GM19023 (cell line): ENCODE measurements around the gene EVC2.

Source experiments
- ATAC-seq: cut with Tn5 transposase; IDR thresholded peaks from one replicate; pipeline ENCODE4 v1.9.1; 2021; ENCODE audit warnings: mild to moderate bottlenecking, moderate library complexity; ENCODE audit not compliant: unreplicated experiment

Gene EVC2

DNA sequence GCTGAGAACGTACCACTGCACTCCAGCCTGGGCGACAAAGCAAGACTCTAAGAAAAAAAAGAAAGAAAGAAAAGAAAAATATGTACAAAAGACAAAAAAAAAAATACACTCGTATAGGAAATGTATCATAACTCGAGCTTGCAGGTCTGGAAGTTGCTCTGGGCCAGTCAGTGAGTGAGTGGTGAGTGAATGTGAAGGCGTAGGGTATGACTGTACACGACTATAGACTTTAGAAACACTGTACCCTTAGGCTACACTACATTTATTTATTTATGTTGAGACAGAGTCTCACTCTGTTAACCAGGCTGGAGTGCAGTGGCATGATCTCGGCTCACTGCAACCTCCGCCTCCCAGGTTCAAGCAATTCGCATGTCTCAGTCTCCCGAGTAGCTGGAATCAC lies 29.4 kb downstream of the EVC2 start:
- ATAC-seq = no peak

GRCh38 chr4:5676763-5677162 lies 31.6 kb downstream of the EVC2 start:
- ATAC-seq = no peak

GRCh38 chr4:5666741-5667140 lies 41.6 kb downstream of the EVC2 start:
- ATAC-seq = no peak

DNA sequence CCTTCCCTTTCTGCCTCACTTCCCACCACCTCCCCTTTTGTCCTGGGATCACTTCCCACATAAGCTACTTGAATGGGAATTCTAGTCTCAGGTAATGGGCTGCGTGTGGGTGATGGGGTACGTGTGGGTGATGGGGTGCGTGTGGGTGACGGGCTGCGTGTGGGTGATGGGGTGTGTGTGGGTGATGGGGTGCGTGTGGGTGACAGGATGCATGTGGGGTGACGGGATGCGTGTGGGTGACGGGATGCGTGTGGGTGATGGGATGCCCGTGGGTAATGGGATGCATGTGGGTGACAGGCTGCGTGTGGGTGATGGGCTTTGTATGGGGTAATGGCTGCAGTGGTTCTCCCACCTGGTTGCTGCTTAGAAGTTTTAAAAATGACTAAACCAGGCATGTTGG lies 43.6 kb downstream of the EVC2 start:
- no peak for ATAC-seq

DNA sequence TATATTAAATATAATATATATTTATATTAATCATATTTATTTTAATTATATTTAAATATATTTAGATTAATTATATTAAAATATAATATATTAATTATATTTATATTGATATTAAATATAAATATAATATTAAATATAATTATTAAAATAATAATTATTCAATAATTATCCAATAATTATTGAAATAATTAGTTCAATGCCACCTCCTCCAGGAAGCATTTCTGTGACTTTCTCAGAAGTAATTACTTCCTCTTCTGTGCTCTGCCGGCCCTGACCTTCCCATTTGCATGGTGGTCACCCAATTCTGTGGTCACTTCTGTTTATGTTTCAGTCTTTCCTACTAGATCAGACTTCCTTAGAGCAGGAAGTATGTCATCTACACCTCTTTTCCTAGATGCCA lies 45.8 kb downstream of the EVC2 start:
- no peak for ATAC-seq

- no peak for ATAC-seq
Observed at GRCh38 chr4:5661237-5661636, 47.1 kb downstream of the EVC2 start.

DNA sequence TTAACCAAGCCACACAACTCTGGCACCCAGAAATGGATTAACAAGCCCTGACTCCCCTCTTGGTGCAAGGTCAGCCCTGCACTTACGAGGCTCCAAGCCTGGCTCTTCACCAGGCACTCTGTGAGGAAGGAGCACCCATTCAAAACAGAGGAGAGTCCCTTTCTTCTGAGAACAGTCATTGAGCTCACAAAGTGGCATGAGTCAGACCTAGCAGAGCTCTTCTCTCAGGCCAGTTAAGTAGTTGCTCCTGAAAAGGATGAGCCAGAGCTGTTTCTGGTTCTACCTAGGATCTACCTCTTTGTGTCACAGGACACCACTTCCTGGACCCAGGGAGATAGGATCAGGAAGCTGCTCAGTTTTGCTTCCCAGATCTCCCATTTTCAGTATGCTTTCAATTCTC lies 48.2 kb downstream of the EVC2 start:
- ATAC-seq = no peak

DNA sequence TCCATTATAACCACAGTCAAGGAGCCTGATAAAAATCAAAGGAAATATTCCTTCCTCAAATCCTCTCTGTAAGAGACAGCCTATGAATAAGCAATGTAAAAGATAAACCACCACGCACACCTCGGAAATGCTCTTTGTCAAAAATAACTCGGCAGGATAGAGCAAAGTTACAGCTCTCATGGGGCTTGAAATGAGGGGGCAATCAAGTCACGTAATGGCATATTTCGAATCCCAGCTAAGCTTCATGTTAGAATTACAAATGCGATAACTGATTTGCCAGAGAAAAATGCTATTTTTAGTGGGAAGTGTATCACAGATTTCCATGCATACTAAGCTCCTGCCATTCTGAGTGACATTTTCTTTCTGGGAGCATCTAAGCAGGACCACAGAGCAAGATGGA lies 49.4 kb downstream of the EVC2 start:
- ATAC-seq = no peak

- ATAC-seq = no peak
Observed at GRCh38 chr4:5656415-5656814, 51.9 kb downstream of the EVC2 start.

GRCh38 chr4:5654791-5655190 lies 53.6 kb downstream of the EVC2 start:
- no peak for ATAC-seq

DNA sequence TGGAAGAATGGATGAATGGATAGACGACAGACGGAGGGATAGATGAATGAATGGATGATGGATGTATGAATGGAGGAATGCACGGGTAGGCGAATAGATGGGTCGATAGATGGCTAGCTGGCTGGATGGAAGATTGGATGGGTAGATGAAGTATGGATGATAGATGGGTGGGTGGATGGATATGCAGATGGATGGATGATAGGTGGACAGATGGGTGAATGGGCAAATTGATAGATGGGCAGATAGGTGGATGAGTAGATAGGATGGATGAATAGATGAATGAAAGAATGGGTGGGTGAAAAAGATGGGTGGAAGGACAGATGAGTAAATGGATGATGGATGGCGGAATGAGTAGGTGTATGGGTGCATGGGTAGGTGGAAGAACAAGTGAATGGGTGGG lies 57.3 kb downstream of the EVC2 start:
- ATAC-seq = no peak

DNA sequence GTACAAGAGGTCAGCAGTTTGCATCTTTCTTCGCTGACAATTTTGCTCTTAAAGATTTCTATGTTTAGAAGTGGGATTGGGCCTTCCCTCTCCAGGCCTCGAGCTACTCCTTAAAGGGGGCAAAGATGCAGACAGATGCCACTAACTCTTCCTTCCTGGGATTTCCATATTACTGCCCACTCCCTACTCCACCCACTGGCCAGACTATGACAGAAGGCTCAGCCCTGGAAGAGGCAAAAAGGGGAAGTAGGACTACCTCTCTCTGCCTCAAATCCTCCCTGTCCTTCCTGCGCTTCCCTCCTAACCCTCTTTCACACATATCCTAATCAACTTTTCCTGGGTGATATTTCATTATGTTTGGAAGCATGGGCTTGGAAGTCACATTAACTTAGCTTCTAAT lies 58.3 kb downstream of the EVC2 start:
- ATAC-seq = no peak

DNA sequence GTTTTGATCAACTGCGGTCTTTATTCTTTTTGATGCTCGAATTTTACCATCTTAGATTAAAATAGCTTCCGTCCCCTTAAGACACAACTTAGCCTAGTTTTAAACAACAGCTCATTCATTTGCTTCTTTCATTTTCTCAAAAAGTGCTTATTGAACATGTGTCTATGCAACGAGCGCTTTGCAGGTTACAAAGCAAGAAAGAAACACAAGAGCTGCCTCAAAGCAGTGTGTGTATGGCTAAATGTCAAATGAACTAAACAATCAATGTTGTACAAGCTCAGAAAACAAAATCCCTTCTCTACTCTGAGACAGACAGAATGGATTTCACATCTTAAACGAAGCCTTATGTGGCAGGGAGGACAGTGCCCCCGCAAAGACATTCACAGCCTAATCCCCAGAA lies 61.0 kb downstream of the EVC2 start:
- ATAC-seq = no peak

DNA sequence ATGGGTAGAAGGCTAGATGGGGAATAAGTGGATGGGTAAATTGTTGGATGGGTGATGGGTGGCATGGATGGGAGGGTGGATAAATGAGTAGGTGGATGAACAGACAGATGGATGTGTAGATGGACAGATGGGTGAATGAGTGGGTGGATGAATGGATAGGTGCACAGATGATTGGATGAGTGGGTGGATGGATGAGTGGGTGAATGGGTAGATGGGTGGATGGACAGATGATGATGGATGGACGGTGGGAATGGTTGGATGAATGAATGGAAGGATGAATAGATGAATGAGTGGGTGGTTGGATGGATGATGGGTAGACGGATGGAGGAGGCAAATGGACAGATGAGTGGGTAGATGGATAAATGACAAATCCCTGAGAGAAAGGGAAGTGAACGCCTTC lies 68.3 kb downstream of the EVC2 start:
- ATAC-seq = no peak

DNA sequence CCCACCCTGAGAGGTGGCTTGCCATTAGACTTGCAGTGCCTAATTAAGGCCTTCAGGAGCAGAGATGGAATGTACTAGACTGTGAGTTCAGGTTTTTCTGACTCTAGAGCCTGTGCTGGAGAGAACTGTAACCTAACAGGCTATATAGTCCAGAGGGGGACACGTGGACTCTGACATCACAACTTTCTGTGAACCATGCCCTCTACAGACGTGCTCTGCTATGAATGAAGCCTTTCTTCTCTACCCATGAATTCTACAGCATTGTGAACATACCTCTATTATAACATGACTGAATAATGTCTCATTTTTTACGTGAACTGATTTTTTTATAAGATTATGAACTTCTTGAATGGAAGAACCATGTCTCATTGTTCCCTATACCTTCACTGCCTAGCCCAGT lies 68.8 kb downstream of the EVC2 start:
- no peak for ATAC-seq

DNA sequence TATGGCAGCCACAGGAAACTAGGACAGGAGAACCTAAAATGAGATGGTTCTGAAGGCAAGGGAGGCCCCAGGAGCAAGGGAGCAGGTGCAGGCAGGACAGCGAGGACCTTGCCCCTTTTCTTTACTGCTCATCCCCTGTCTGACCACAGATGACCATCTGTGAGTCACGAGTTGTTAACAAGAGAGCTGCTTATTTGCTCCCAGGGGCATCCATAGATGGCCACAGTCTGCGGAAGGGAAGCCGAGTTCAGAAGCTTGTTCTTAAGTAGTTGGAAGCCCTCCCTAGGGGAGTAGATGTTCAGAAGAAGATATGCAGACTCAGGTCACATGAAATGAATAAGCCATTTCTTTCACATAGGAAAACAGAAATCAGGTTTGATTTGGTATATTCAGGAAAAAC lies 69.4 kb downstream of the EVC2 start:
- ATAC-seq = no peak

DNA sequence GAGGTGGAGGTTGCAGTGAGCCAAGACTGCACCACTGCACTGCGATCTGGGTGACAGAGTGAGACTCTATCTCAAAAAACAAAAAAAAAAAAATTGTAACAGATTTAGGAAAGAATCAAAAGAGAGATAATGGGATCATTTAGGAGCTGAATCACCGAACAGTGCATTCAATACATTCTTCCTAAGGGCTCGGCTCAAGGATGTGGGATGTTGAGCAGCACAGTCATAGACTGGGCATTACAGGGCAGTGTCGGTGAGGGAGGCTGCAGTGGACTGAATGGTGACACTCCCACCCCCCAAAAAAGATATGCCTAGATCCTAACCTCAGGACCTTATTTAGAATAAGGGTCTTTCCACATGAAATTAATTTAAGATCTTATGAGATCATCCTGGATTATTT lies 70.0 kb downstream of the EVC2 start:
- ATAC-seq = no peak

- no peak for ATAC-seq
Observed at GRCh38 chr4:5636766-5637670, 71.3 kb downstream of the EVC2 start.

DNA sequence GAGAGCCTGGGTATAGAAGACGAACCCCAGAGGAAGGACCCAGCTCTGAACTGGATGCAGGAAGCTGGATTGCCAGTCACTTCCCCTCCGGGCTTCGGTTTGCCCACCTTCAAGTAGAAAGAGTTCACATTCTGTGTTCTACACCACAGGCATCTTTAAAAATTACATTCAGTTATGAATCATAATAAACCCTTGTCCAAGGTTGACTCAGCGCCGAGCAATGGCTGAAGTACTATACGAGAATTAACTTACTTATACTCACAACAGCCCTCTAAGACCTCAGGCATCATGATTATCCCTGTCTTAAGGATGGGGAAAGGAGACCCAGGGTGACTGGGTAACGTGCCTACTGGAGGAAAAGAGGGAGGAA lies 72.5 kb downstream of the EVC2 start:
- ATAC-seq = no peak

GRCh38 chr4:5632571-5632970 lies 75.8 kb downstream of the EVC2 start:
- ATAC-seq = no peak

GRCh38 chr4:5632066-5632440 lies 76.3 kb downstream of the EVC2 start:
- ATAC-seq = no peak

GRCh38 chr4:5631352-5632065 lies 76.8 kb downstream of the EVC2 start:
- no peak for ATAC-seq

DNA sequence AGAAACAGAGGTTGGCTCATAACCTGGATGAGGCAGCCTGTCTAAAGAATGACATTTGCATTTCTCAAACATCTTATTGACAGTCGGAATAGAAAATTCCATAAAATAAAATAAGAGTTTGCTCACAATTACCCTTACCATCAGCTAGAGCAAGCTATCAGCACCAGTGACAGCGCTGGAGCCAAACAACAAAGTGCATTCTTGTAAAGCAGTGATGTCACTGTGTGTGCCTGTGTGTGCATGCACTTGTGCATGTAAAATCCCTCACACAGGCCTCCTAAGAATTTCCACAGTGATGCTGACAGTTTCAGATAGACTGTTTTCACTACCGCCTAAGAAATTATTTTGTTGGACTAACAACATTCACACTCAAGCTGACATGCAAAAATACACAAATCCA lies 77.6 kb downstream of the EVC2 start:
- no peak for ATAC-seq
